ENCODE data around the gene VASH2.

- TF ChIP-seq PATZ1 (CRISPR knock-in tag; IDR thresholded peaks at IDR 0.05; ENCODE audit: borderline replicate concordance) (no peak), ISL1 (CRISPR knock-in tag; IDR thresholded peaks at IDR 0.05) (no peak), ZC3H10 (CRISPR knock-in tag; IDR thresholded peaks at IDR 0.05) (no peak), CSDC2 (CRISPR knock-in tag; IDR thresholded peaks at IDR 0.05) (no peak), POU6F1 (CRISPR knock-in tag; IDR thresholded peaks at IDR 0.05; ENCODE audit: borderline replicate concordance, low read depth) (no peak), SNAI2 (CRISPR knock-in tag; IDR thresholded peaks at IDR 0.05) (no peak), RARB (CRISPR knock-in tag; IDR thresholded peaks at IDR 0.05) (no peak)
These were observed 19.7 kb downstream of the VASH2 start for GRCh38 chr1:212970085-212970484.

All from SK-N-SH treated with all-trans-retinoic acid at 6 μM for 48 hours (cell line).